DMS114 treated with DMSO at 0.1 percent for 48 hours (cell line): ENCODE data around the gene NISCH.

Source experiments
- DNase-seq: peaks from one replicate; lab custom pipeline; 2025; ENCODE audit not compliant: unreplicated experiment; lab: John Stamatoyannopoulos, UW

Gene NISCH

DNA sequence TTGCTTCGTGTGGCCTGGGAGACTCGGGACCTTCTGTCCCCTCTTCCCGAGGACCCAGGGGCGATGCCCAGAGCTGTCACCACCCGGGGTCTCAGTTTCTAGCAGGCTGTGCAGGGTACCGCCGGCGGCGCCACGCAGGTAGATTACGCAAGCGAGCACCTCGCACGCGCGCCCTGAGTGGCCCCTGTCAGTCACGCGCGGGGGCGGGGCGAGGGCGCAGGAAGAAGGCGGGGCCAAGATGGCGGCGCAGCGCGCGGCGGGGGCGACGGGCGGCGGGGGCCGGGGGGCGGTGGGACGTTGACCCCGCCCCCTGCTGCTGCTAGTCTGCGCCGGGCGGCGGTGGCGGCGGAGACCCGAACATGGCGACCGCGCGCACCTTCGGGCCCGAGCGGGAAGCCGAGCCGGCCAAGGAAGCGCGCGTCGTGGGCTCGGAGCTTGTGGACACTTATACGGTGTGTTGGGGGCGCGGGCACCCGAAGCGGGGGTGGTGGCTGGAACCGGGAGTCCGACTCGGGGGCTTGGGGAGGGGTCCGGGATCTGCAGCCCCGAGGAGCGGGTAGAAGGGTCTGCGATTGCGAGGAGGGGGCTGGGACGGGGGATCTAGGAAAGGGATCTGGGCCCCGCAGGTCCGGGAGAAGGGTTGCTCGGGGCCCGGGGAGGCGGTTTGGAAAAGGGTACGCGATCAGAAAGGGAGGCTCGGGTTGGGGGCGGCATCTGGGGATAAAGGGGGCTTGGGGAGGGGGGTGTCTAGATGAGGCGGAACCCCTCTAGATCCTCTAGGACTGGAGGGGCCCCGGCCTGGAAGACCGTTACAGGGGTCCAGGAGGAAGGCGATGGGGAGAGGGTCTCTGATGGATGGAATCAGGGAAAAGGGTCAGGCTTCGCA is at the start of gene NISCH:
Gene NISCH (plus strand): TSS at position 322 of the 886 bp plus-strand sequence. CDS start 38 bp downstream, at position 360.
- peak; percentile 47 for DNase-seq

DNA sequence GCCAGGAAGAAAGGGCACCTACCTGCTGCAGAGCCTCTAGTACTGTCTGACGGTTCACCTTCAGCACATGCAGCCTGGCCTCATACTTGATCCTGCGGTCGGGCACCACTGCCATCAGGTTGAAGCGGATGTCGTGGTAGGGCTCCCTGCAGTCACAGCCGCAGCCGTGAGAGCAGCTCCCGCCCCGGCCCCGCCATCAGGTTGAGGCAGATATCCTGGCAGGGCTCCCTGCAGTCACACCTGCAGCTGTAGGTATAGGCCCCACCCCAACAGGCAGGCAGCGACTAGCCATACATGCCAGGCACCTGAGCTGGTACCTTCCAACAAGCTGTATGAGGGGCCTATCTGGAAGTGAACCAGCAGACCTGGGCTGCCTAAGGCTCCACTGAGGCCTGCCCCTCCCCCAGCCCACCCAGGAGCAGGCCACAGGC is 49.2 kb upstream of the NISCH start:
- no peak for DNase-seq

DNA sequence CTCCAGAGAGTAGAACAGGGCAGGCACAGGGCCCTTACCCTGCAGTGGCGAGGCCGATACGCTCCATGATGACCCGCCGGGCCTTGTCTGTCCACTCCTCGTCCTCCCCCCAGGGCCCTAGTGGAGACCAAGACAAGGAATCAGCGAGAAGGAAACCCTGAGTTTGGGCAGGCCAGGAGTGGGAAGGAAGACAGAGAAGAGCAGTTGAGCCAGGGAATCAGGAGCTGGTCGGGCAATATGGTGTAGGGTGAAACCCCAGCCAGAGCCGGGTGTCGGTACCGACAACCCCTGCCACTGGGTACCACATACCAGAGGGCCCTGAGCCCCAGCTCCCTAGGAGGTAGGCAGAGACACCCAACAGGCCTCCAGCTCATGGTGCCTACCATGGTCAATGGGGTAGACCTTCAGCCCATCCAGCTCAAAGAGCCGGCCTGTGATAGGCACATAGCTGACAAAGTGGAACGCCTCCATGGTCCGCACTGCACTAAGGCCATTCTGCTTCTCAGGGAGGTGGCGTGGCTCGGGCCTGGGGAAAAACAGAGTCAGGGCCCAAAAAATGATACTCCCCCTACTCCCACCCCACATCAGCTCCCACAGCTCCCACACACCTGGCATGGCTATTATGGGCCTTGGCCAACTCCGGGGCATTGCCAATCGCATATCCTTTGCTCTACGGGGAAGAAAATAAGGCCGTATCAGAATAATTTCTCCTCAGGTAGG is 48.5 kb upstream of the NISCH start:
- DNase-seq, result no peak

DNA sequence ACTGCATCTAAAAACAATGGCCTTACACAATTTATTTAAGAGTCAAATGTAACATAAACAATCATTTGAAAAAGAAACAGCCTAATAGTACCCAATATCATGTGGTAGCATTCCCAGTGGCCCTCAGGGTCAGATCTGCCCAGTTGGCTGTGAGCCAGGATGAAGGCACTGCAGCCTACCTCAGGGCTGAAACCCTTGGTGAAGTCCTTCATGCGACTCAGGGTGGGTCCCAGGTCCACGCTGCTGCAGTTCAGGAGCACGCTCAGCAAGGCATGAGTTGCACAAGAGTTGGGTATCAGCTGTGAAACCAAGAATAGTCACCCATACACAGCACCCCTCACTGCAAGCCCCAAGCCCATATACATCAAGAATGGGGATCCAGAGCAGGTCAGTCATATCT is 47.6 kb upstream of the NISCH start:
- DNase-seq, result no peak

DNA sequence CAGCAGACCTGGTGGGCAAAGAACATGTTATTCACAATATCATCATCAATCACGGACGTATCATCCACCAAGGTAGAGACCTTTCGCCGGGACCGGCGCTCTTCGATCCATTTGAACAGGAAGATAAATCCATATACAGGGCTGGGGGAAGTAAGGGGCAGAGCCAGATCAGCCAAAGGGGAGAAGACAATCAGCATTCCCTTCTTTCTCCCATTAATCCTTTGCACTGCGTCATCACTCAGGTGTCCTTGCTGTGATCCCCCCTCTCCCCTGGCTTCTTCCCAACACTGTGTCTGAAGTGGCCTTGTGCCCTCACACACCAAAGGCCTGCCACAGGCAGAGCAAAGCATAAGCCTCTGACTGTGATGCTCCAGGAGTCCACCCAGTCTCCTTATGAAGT is 46.9 kb upstream of the NISCH start:
- no peak for DNase-seq

DNA sequence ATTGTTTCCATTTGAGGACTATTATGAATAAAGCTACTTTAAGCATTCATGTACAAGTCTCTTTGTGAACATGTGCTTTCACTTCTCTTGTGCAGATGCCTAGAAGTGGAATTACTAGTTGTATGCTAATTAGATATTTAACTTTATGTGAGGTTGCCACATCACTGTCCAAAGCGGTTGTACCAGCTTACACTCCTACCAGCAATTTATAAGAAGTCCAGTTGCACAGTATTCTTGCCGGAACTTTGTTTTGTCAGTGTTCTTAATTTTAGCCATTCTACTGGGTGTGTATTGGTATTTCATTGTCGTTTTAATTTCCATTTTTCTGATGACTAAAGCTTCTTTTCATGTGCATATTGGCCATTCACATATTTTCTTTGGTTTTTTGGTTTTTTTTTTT is 39.6 kb upstream of the NISCH start:
- DNase-seq, result no peak

DNA sequence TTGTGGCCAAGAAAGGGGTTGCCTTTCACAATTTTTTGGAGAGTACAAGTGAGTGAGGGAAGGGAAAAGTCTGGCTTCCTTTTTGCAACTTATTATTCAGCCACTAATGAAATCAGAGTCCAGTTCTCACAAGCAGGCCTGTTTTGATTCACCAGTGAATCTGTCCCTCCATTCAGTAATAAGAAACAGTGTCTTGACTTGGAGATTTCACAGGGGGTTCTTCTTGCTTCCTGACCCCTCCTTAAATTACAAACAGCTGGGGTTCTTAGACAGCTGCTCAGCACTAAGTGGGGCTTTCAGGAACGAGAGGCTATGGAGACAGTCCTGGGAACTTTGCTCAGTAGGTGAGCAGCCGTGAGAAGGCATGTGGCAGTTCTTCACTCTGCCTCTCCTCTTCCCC is 35.0 kb upstream of the NISCH start:
- no peak for DNase-seq

DNA sequence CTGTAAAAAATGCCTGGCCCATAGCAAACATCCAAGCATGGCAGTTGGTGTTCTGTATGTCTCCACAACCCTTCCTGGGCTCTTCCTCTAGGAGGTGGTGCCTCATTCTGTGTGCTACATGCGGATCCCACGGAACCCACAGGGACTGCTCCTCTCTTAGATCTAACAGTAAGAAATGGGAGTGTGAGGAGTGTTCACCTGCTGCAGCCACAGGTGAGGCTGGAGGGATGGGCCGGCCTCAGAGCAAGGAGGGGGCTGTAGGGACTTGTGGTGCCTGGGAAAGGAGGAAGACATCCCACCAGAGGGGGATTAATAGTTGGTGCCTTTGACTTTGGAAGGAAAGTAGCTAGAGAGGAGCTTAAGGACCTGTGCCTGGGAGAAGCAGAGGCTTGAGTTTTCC is 32.7 kb upstream of the NISCH start:
- DNase-seq, result no peak

DNA sequence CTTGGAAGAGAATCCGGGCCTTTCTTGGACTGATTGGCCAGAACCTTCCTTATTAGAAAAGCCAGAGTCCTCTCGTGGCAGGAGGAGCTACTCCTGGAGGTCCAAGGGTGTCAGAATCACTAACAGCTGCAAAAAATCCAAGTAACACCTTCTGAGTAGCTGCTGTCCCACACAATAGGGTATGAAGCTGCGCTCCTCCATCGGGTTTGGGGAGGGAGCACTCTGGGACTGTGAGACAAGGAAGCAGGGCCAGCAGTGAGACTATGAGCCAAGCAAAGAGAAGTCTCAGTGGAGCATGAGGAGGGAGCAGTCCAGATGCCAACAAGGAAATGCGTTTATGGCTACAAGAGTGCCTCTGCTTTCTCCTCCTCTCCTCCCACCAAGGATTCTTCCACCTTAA is 32.2 kb upstream of the NISCH start:
- no peak for DNase-seq

DNA sequence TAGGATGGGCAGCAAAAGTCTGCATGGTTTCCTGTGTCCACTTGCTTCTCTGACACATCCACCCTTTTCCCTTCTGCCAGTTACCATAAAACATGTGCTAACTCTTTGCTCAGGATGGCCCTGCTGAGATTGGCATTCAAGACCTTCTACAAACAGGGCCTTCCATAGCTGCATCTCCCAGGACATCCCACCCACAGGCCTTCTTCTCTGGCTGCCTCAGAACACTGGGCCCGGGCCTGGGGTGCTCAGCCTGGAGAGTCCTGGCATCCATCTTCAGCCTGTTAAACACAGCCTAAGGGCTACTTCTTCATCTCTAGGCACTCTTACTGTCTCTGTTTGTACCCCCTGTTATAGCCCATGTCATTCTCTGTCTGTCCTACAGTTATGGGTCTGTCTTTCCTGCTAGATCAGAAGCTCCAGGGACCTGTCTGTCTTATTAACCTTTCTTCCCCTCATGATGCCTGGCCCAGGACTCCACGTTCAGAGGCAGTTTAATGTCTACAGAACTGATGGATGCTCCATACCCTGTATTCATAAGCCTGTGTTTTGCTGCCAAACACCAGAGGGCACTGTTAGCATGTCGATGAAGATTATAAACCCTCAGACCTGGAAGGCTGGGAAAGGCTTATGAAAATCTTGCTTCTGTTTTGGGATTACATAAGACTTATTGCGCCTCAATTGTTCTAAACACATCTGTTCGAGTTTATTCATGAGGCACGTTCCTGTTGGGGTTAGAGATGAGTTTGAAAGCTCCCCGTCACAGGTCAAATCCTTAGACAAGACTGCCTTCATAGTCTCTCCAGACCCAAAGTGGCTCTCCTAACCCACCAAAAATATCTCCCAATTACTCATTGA is 27.0 kb upstream of the NISCH start:
- DNase-seq, result peak; percentile 48

DNA sequence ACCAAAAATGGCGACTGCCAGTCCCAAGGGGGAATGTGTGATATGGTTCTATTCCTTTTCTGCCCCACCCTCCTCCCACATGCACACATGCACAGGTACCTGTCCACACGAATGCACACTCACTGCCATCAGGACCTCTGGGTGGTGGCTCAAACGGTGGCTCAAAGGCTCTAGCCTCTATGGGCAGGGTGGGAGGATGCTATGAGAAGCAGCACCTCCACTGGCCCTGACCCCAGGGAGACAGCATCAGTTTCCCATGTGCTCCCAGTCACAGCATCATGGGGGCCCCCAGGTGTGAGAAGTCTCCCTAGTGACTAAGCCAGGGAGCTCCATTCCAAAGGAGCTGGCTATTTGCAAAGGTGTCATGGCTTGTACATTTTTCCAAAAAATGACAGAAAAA is 26.4 kb upstream of the NISCH start:
- no peak for DNase-seq

DNA sequence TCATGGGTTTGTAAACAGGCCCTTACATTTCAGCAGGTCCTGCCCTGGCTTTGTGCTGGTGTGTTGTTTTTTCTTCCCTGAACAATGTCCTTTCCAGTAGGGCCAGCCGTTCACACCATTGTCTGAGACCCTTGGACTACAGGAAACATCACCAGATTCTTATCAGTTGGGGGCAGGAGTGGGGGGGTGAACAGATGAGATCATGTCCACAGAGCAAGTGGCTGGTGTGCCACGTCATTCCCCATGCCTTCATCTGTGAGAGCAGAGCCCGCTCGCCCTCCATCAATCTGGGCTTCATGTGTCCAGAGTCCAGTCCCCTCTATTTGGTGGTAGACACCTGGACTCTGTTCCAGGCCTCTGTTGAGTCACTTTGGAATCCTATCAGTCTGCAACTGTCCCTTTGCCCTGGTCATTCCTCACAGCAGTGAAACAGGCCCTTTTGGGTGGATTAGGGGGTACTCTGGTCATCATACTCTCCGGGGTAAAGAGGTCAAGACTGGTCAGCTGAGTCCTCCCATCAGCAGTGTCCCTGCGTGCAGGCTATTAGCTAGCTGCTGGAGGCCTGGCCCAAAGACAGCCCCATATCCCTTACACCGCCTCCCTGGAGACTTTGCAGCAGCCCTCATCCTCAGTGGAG is 25.5 kb upstream of the NISCH start:
- no peak for DNase-seq

DNA sequence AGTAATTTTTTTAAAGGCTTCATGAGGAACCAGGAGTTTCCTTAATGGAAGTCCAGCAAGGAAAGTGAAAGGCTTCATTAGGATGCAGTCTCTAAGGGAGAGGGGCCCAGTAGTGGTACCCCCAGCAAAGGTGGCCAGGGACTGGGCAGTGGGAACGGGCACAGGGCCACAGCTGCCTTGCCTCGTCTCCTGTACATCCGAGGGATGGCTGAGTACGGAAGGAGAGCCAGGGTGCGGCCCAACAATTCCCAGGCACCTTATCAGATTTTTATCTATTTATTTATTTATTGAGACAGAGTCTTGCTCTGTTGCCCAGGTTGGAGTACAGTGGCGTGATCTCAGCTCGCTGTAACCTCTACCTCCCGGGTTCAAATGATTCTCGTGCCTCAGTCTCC is 25.0 kb upstream of the NISCH start:
- DNase-seq, result no peak

DNA sequence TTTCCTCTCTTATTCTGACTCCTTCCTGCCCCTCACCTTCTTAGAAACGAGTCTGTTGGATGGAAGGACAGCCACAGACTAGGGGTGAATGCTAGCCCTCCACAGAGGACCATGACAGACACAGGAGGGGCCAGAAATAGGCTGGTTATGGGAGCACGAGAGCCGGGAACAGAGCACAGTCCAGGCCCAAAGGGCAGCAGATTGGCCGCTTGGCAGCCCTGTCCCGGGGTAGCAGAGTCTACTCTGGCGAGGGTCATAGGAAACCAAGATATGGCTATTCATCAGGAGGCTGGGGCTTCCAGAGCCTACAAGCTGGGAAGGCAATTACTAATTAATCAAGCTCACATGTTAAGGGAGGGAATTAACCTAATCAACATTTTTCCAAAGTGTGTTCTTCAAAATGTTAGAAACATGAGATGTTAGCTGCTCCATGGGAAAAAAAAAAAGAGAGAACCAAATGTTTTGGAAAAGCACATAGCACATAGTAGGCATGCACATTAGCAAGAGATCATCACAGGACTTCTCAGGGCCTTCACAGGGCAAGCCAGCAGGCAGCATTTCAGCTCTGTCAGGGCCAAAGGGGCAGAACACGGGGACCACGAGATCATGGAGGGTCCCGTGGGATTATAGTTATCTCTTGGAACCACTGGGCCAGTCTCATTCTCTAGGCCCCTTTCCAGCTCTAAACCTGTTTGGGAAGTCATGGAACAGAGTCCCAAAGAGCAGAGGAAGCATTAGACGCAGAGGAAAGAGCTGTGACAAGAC is 23.8 kb upstream of the NISCH start:
- no peak for DNase-seq

DNA sequence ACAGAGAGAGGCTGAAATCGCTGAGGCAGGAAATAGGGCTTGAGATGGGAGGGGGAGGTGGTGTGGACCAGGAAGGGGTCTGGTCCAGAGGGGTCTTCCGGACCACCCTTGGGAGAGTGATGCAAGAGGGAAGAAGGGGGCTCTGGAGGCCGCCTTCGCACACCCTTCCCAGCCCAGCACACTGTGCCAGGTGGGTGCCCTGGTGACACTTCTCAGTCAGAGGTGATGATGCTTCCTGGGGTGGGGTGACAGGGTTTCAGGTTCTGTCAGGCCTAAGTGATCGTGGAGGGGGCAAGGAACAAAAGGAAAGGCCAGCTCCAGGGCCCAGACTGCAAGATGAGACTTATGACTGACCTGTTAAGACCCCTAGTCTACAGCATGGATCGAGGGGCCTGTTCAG is 23.2 kb upstream of the NISCH start:
- DNase-seq, result no peak

DNA sequence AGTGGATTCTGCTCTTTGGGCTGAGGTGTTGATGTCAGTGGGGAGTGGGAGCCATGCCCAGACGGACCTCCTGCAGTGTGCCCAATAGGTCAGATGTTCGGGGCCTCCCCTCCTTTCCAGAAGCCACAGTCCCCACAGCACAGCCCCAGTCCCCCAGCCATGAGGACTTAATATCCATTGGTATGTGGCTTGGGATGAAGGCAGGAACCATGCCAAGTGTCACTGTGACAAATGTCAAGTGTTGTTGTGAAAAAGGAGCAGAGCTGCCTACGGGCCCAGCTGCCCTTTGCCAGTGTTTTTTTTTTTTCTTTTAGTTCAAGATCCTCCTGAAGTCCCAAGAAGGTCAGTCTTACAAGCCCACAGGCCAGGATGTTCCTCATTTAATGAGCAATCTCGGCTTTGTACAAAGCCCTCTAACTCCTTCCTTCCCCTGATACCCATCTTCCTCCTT is 22.7 kb upstream of the NISCH start:
- DNase-seq, result no peak

DNA sequence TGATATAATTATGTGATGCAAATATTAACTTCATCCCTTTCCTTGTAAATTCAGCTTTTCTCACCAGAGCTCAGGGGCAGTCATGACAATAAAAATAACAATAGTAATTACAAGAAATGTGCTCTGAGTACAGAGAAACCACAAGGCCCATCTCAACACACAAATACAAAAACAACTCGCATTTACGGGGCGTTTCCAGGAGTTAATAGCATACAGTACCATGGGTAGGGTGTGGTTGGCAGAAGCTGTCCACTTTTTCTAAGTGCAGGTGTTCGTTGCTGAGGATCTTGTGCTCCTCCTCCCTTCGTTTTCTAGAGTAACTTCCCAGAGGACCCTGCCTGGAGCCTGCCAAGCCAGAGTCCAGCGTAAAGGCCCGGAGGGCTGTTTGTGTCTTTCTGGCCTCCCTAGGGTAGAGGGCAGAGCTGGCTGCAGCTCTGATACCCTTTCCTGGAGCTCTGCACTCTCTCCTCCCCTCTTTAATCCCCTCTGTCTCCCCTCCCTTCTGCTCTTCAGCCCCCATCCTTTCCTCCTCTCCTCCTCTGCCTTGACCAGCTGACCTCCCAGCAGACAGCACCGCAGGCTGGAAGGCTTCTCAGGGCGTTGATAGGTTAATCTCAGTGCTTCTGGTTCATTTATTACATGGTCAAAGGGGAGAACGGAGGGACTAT is 21.9 kb upstream of the NISCH start:
- DNase-seq, result no peak

DNA sequence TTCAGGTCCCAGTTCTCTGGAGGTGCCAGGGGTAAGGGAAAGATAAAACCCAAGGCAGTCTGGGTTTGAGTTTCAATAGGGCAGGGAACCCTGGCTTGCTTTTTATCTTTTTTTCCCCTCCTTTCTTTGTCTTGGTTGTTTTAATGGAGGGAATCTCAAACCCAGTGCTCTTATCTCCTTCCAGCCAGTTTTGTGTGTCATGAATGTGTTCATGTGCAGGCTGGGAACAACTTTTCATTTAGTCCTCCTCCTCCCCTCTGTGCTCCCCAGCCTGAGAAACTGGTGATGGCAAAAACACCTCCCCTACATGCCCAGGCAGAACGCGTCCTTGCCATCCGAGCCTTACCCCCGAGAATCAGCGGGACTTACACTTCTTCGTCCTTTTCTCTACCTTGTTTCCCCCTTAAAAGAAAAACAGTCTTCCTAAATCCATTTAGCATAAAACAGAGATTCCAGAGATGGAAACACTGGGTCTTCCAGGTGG is 21.4 kb upstream of the NISCH start:
- no peak for DNase-seq

DNA sequence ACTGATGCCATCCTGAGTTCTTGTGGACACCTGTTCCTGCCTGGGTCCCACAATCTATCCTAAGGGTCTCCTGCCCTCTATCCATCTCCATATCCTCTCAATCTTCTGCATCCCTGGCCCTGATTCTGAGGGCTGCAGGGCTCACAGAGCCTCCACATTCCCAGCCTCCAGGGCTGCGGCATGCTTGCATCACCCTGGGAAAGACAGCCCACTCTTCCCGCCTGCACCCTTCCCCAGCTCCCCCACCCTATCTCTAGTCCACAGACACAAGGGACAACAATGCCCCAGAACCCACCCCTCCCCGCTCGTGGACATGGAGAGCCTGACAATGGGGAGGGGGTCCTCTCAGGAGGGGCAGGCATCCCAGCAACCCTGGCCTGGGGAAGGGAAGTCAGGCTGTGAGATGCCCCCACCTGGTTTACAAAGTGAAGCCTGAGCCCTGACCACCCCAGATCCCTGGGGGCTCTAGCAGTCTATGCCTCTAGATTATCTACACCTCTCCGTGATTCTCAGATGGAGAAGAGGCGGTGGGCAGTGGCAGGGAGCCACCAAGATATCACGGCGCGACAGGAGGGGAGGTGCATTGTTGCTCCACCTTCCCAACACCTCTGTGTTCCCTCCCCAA is 20.8 kb upstream of the NISCH start:
- DNase-seq, result no peak
